ENCODE data around the gene CWC27. TPM values are rescaled to one million over a fixed set of nuclear protein-coding genes. Genes with fewer than 3 reads are reported as not detected.

Gene CWC27
- polyA plus RNA-seq, 2 donors = 11.9 to 12.6 TPM

DNA sequence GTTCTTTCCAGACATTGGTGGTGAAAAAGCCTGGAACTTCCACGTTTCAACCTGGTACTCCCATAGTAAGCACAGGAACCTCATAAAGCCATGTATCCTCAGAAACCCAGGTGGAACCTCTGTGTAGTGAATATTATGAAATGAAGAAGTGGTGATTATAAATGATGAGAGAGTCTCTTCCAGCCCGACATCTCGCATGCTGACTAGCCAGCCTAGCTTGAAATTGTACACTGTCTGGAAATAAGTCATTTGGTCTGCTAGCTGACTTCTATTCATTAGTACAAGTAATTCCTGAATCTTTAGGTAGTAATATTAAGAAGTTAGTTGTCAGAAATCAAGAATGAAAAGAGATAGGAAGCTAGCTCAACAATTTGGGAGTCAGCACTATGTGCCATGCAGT is 203.3 kb downstream of the CWC27 start:
- Histone ChIP-seq H3K9me3 (ENCODE audit: control insufficient read depth in 2 of 2, insufficient read depth in 1 of 2, low read depth in 1 of 2, low read length in 1 of 2) (no peaks in the 10 kb centered on the region), H3K27me3 (ENCODE audit: control insufficient read depth in 1 of 2, insufficient read depth in 2 of 2, low read length in 2 of 2) (no peaks in the 10 kb centered on the region), H3K27ac (ENCODE audit: low read depth in 2 of 2, low read length in 1 of 2) (no peak overlapping the region), H3K4me3 (ENCODE audit: low read depth in 1 of 2, low read length in 2 of 2) (no peak overlapping the region), H3K36me3 (ENCODE audit: control insufficient read depth in 2 of 2, insufficient read depth in 2 of 2, low read length in 1 of 2) (peaks cover 0 to 2% of the 10 kb centered on the region in 2 donors), H3K4me1 (ENCODE audit: control insufficient read depth in 2 of 2, insufficient read depth in 2 of 2, low read length in 1 of 2) (no peaks in the 10 kb centered on the region)
- 93% methylated on average over 3 of the region's 3 CpGs for WGBS, 2 donors

DNA sequence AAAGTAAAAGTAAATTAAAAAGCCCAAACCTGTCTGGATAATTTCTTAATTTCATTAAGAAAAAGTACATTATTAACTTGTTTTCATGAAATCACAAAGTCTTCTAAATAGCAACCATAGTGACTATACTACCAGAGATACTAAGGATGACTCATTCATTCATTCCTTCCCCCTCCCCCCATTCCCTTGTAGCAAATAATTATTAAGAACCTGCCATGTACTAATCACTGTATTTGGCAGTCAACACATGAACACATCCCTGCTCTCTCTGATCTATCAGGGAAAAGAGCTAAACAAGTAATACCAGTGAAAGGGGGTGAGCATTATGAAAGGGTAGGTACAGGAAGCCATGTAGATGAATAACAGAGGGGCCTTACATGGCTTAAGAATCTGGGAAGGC is 203.9 kb downstream of the CWC27 start:
- Histone ChIP-seq H3K27ac (ENCODE audit: low read depth in 2 of 2, low read length in 1 of 2) (no peak overlapping the region), H3K36me3 (ENCODE audit: control insufficient read depth in 2 of 2, insufficient read depth in 2 of 2, low read length in 1 of 2) (peaks cover 0 to 2% of the 10 kb centered on the region in 2 donors), H3K27me3 (ENCODE audit: control insufficient read depth in 1 of 2, insufficient read depth in 2 of 2, low read length in 2 of 2) (no peaks in the 10 kb centered on the region), H3K4me3 (ENCODE audit: low read depth in 1 of 2, low read length in 2 of 2) (no peak overlapping the region), H3K4me1 (ENCODE audit: control insufficient read depth in 2 of 2, insufficient read depth in 2 of 2, low read length in 1 of 2) (no peaks in the 10 kb centered on the region), H3K9me3 (ENCODE audit: control insufficient read depth in 2 of 2, insufficient read depth in 1 of 2, low read depth in 1 of 2, low read length in 1 of 2) (no peaks in the 10 kb centered on the region)

DNA sequence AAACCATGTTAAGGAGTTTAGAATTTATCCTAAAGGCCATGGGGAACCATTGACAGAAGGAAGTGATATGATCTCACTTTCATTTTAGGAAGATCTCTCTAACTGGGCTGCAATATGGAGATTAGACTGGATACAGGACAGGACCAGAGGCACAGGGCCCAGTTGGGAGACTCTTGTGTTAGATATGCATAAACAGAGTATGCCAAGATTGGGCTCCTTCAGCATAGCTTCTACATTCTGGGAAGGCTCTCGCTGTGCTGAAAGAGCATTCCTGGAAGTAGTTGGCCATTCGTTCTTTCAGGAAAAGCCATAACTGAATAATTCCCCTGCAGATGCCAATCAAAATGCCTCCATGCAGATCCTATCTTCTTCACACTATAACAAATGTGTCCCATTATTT is 204.5 kb downstream of the CWC27 start:
- Histone ChIP-seq H3K4me3 (ENCODE audit: low read depth in 1 of 2, low read length in 2 of 2) (no peak overlapping the region), H3K27ac (ENCODE audit: low read depth in 2 of 2, low read length in 1 of 2) (no peak overlapping the region), H3K36me3 (ENCODE audit: control insufficient read depth in 2 of 2, insufficient read depth in 2 of 2, low read length in 1 of 2) (peaks cover 0 to 2% of the 10 kb centered on the region in 2 donors), H3K9me3 (ENCODE audit: control insufficient read depth in 2 of 2, insufficient read depth in 1 of 2, low read depth in 1 of 2, low read length in 1 of 2) (no peaks in the 10 kb centered on the region), H3K4me1 (ENCODE audit: control insufficient read depth in 2 of 2, insufficient read depth in 2 of 2, low read length in 1 of 2) (no peaks in the 10 kb centered on the region), H3K27me3 (ENCODE audit: control insufficient read depth in 1 of 2, insufficient read depth in 2 of 2, low read length in 2 of 2) (no peaks in the 10 kb centered on the region)
- 69 to 90% methylated on average over 2 of the region's 2 CpGs for WGBS, 2 donors

DNA sequence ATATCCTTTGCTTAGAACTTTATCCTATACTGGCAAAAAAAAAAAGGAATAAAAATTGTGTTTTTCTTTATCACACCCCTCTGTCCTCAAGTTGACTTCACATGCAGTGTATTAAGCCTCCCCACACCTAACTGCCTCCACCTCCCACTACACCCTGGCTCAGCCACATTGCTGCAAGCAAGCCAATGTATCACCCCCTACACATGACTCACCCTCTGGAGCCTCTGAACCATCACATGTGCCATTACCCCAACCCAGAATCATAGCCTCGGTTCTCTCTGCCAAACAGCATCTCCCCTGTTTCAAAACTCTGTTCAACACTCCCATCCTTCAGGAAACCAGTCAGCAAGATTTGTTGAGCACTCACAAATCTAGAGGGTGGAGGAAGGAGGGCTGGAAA is 209.0 kb downstream of the CWC27 start:
- Histone ChIP-seq H3K27ac (ENCODE audit: low read depth in 2 of 2, low read length in 1 of 2) (no peak overlapping the region), H3K27me3 (ENCODE audit: control insufficient read depth in 1 of 2, insufficient read depth in 2 of 2, low read length in 2 of 2) (no peaks in the 10 kb centered on the region), H3K9me3 (ENCODE audit: control insufficient read depth in 2 of 2, insufficient read depth in 1 of 2, low read depth in 1 of 2, low read length in 1 of 2) (no peaks in the 10 kb centered on the region), H3K4me1 (ENCODE audit: control insufficient read depth in 2 of 2, insufficient read depth in 2 of 2, low read length in 1 of 2) (no peaks in the 10 kb centered on the region), H3K36me3 (ENCODE audit: control insufficient read depth in 2 of 2, insufficient read depth in 2 of 2, low read length in 1 of 2) (no peaks in the 10 kb centered on the region), H3K4me3 (ENCODE audit: low read depth in 1 of 2, low read length in 2 of 2) (no peak overlapping the region)
- whole genome bisulfite sequencing, 2 donors = 71 to 92% methylated on average over 1 of the region's 1 CpG

DNA sequence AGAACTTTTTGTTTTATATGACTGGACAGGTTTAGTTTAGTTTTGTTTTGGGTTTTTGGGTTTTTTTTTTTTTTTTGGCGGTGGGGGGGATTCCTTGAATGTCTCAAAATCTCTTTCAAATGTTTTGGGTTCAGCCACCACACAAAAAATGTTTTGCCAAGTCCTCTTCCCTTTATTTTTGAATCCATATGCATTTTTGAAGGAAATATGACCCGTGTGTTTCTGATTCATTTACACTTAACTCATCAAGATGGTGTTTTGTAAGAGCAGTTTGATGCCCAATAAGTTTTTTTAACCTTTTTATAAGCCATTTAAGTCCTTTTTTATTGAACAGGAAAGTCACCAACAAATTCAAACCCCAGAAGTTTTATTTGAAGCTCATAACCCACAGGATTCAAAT is 209.8 kb downstream of the CWC27 start:
- Histone ChIP-seq H3K27ac (ENCODE audit: low read depth in 2 of 2, low read length in 1 of 2) (no peak overlapping the region), H3K4me3 (ENCODE audit: low read depth in 1 of 2, low read length in 2 of 2) (no peak overlapping the region), H3K27me3 (ENCODE audit: control insufficient read depth in 1 of 2, insufficient read depth in 2 of 2, low read length in 2 of 2) (no peaks in the 10 kb centered on the region), H3K4me1 (ENCODE audit: control insufficient read depth in 2 of 2, insufficient read depth in 2 of 2, low read length in 1 of 2) (no peaks in the 10 kb centered on the region), H3K36me3 (ENCODE audit: control insufficient read depth in 2 of 2, insufficient read depth in 2 of 2, low read length in 1 of 2) (no peaks in the 10 kb centered on the region), H3K9me3 (ENCODE audit: control insufficient read depth in 2 of 2, insufficient read depth in 1 of 2, low read depth in 1 of 2, low read length in 1 of 2) (no peaks in the 10 kb centered on the region)
- 65 to 95% methylated on average over 2 of the region's 2 CpGs for WGBS, 2 donors

DNA sequence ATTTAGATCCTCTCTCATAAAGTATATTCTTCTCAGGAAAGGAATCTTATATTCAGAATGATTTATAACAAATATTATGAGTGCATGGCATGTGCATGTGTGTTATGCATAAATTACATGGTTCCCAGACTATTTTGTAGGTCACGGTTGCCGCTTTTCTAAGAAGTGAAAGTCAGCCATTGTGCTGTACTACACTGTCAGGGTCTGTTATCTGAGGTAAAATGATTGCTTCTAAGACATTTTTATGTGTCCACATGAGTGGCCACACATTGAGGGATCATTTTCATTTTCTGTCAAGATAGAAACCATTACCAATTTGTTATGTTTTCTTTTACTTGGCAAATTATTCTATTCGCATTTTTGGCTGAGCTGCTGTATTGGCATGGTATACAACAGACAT is 210.8 kb downstream of the CWC27 start:
- Histone ChIP-seq H3K9me3 (ENCODE audit: control insufficient read depth in 2 of 2, insufficient read depth in 1 of 2, low read depth in 1 of 2, low read length in 1 of 2) (no peaks in the 10 kb centered on the region), H3K4me3 (ENCODE audit: low read depth in 1 of 2, low read length in 2 of 2) (no peak overlapping the region), H3K4me1 (ENCODE audit: control insufficient read depth in 2 of 2, insufficient read depth in 2 of 2, low read length in 1 of 2) (no peaks in the 10 kb centered on the region), H3K27ac (ENCODE audit: low read depth in 2 of 2, low read length in 1 of 2) (no peak overlapping the region), H3K36me3 (ENCODE audit: control insufficient read depth in 2 of 2, insufficient read depth in 2 of 2, low read length in 1 of 2) (no peaks in the 10 kb centered on the region), H3K27me3 (ENCODE audit: control insufficient read depth in 1 of 2, insufficient read depth in 2 of 2, low read length in 2 of 2) (no peaks in the 10 kb centered on the region)
- 85 to 86% methylated on average over 3 of the region's 3 CpGs for WGBS, 2 donors

DNA sequence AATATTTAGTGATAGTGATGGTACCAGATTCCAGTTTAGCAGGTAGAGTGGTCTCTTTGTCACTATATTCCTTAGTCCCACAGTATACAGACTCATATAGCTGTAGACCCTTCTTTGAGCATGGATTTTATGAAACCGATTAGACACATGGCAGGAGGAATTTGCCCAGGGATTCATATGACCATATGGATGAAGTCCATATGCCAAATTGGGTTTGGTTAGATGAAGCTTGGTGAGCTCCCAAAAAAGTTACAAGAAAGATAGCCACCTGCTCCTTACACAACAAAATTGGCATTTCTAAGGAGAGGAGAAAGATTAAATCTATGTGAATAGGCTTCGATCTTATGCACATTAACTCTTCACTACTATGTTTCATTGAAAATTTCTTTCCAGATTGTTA is 211.4 kb downstream of the CWC27 start:
- WGBS, 2 donors = 96 to 97% methylated on average over 2 of the region's 2 CpGs
- H3K4me3 ChIP-seq (ENCODE audit: low read depth in 1 of 2, low read length in 2 of 2) = no peak overlapping the region
- no peaks in the 10 kb centered on the region for H3K9me3 ChIP-seq (ENCODE audit: control insufficient read depth in 2 of 2, insufficient read depth in 1 of 2, low read depth in 1 of 2, low read length in 1 of 2)
- no peaks in the 10 kb centered on the region for H3K36me3 ChIP-seq (ENCODE audit: control insufficient read depth in 2 of 2, insufficient read depth in 2 of 2, low read length in 1 of 2)
- H3K27ac ChIP-seq (ENCODE audit: low read depth in 2 of 2, low read length in 1 of 2) = no peak overlapping the region
- H3K27me3 ChIP-seq (ENCODE audit: control insufficient read depth in 1 of 2, insufficient read depth in 2 of 2, low read length in 2 of 2) = no peaks in the 10 kb centered on the region
- no peaks in the 10 kb centered on the region for H3K4me1 ChIP-seq (ENCODE audit: control insufficient read depth in 2 of 2, insufficient read depth in 2 of 2, low read length in 1 of 2)

DNA sequence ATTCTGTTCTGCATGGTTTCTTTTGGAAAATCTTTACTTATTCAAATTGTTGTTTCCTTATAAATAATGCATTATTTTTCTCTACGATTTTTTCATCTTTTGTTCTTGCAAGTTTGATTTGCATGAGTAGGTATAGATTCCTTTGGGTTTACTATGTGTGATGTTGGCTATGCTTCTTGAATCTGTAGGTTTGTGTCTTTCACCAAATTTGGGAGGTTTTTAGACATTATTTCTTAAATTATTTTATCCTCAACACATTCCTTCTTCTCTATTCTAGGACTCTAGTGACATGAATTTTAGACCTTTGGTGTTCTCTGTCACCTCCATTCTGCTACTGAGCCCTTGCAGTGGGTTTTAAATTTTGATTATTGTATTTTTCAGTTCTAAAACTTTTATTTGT is 219.0 kb downstream of the CWC27 start:
- Histone ChIP-seq H3K4me1 (ENCODE audit: control insufficient read depth in 2 of 2, insufficient read depth in 2 of 2, low read length in 1 of 2) (no peaks in the 10 kb centered on the region), H3K36me3 (ENCODE audit: control insufficient read depth in 2 of 2, insufficient read depth in 2 of 2, low read length in 1 of 2) (no peaks in the 10 kb centered on the region), H3K27ac (ENCODE audit: low read depth in 2 of 2, low read length in 1 of 2) (no peak overlapping the region), H3K9me3 (ENCODE audit: control insufficient read depth in 2 of 2, insufficient read depth in 1 of 2, low read depth in 1 of 2, low read length in 1 of 2) (no peaks in the 10 kb centered on the region), H3K4me3 (ENCODE audit: low read depth in 1 of 2, low read length in 2 of 2) (no peak overlapping the region), H3K27me3 (ENCODE audit: control insufficient read depth in 1 of 2, insufficient read depth in 2 of 2, low read length in 2 of 2) (no peaks in the 10 kb centered on the region)
- 89 to 92% methylated on average over 1 of the region's 1 CpG for WGBS, 2 donors

DNA sequence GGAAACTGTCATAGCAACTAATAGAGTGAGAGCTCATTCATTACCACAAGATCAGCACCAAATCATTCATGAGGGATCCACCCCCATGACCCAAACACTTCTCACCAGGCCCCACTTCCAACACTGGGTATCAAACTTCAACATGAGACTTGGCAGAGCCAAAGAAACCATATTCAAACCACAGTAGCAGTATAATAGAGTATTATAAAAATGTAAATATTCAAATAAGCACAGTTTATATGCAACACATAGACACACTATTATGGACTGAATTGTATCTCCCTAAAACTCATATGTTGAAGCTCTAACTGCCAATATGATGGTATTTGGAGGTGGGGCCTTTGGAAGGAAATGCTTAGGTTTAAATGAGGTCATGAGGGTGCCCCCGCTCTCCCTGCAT is 240.5 kb downstream of the CWC27 start:
- H3K4me3 ChIP-seq (ENCODE audit: low read depth in 1 of 2, low read length in 2 of 2) = no peak overlapping the region
- no peaks in the 10 kb centered on the region for H3K36me3 ChIP-seq (ENCODE audit: control insufficient read depth in 2 of 2, insufficient read depth in 2 of 2, low read length in 1 of 2)
- no peaks in the 10 kb centered on the region for H3K27me3 ChIP-seq (ENCODE audit: control insufficient read depth in 1 of 2, insufficient read depth in 2 of 2, low read length in 2 of 2)
- 84 to 90% methylated on average over 1 of the region's 1 CpG for WGBS, 2 donors
- peaks cover 4 to 7% of the 10 kb centered on the region in 2 donors for H3K4me1 ChIP-seq (ENCODE audit: control insufficient read depth in 2 of 2, insufficient read depth in 2 of 2, low read length in 1 of 2)
- no peaks in the 10 kb centered on the region for H3K9me3 ChIP-seq (ENCODE audit: control insufficient read depth in 2 of 2, insufficient read depth in 1 of 2, low read depth in 1 of 2, low read length in 1 of 2)
- H3K27ac ChIP-seq (ENCODE audit: low read depth in 2 of 2, low read length in 1 of 2) = no peak overlapping the region

DNA sequence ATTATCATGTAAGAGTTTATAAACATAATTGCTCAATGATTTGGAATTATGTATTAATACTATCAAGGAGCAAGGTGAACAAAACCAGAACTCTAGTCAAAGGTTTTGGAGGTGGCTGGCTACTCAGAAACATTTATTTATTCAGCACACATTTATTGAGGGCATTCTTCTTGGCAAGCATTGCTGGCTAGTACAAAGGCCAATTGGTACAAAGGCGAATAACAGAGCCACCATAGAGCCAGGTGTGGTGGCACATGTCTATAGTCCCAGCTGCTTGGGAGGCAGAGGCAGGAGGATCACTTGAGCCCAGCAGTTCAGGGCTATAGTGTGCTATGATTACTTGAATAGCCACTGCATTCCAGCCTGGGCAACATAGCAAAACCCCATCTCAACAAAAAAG is 242.1 kb downstream of the CWC27 start:
- no peaks in the 10 kb centered on the region for H3K4me1 ChIP-seq (ENCODE audit: control insufficient read depth in 2 of 2, insufficient read depth in 2 of 2, low read length in 1 of 2)
- WGBS, 2 donors = 76 to 79% methylated on average over 1 of the region's 1 CpG
- H3K27ac ChIP-seq (ENCODE audit: low read depth in 2 of 2, low read length in 1 of 2) = no peak overlapping the region
- no peaks in the 10 kb centered on the region for H3K9me3 ChIP-seq (ENCODE audit: control insufficient read depth in 2 of 2, insufficient read depth in 1 of 2, low read depth in 1 of 2, low read length in 1 of 2)
- no peaks in the 10 kb centered on the region for H3K27me3 ChIP-seq (ENCODE audit: control insufficient read depth in 1 of 2, insufficient read depth in 2 of 2, low read length in 2 of 2)
- H3K36me3 ChIP-seq (ENCODE audit: control insufficient read depth in 2 of 2, insufficient read depth in 2 of 2, low read length in 1 of 2) = no peaks in the 10 kb centered on the region
- H3K4me3 ChIP-seq (ENCODE audit: low read depth in 1 of 2, low read length in 2 of 2) = no peak overlapping the region
